Naive thymus-derived CD4-positive, alpha-beta T cell (primary cell): ENCODE measurements around the gene RHOBTB3. TPM values are rescaled to one million over a fixed set of nuclear protein-coding genes. Genes with fewer than 3 reads are reported as not detected.

Experiments used
- ATAC-seq: fragments of 150-1000 bp; cut with Tn5 transposase; 2 replicates; pipeline ENCODE4 v1.10.0; 2021; ENCODE audit warnings: mild to moderate bottlenecking, moderate library complexity
- CTCF ChIA-PET: fragments of 350-600 bp; sonication (Branson Sonifier 250); formaldehyde crosslinking; loops from one replicate; lab custom pipeline; 2021; ENCODE audit warnings: antibody characterized with exemption; lab: Charles Lee
- POLR2A ChIA-PET: fragments of 350-600 bp; sonication (Branson Sonifier 250); formaldehyde crosslinking; loops from one replicate; lab custom pipeline; 2021; ENCODE audit warnings: antibody characterized with exemption, inconsistent platforms; lab: Charles Lee
- DNase-seq, 9 donors: peaks; one replicate each; pipeline versions ENCODE4 v3.0.0 to v3.0.0-alpha.2; 2020 to 2022; ENCODE audit warnings: mixed read lengths in 1 of 9
- H3K27ac ChIP-seq: one replicate; pipeline ENCODE4 v1.7.0; 2013; ENCODE audit warnings: mild to moderate bottlenecking, low read depth, low read length, moderate library complexity
- H3K27me3 ChIP-seq, 2 donors: one replicate each; pipeline ENCODE4 v1.7.0; 2013; ENCODE audit warnings: low read length in 2 of 2, mild to moderate bottlenecking in 2 of 2, moderate library complexity in 2 of 2; ENCODE audit not compliant: control insufficient read depth in 2 of 2, insufficient read depth in 2 of 2
- H3K36me3 ChIP-seq, 3 experiments: 1 replicate in 2 of 3; 2 replicates in 1 of 3; pipeline ENCODE4 v1.7.0; 2013; ENCODE audit warnings: low read length in 3 of 3, mild to moderate bottlenecking in 3 of 3, moderate library complexity in 1 of 3; ENCODE audit not compliant: insufficient read depth in 3 of 3, control insufficient read depth in 2 of 3
- H3K4me1 ChIP-seq, 2 donors: one replicate each; pipeline ENCODE4 v1.7.0; 2013; ENCODE audit warnings: low read length in 2 of 2, mild to moderate bottlenecking in 2 of 2, moderate library complexity in 1 of 2; ENCODE audit not compliant: control insufficient read depth in 2 of 2, insufficient read depth in 2 of 2
- H3K4me3 ChIP-seq: 2 replicates; pipeline ENCODE4 v1.7.0; 2013; ENCODE audit warnings: mild to moderate bottlenecking, low read length
- H3K9me3 ChIP-seq, 3 experiments: 1 replicate in 2 of 3; 2 replicates in 1 of 3; pipeline ENCODE4 v1.7.0; 2013; ENCODE audit warnings: low read length in 3 of 3; ENCODE audit not compliant: control insufficient read depth in 2 of 3
- H3K27ac Mint-ChIP-seq, 9 donors: one replicate each; pipeline ENCODE4 v1.8.0; 2020 to 2022; ENCODE audit warnings: mixed read lengths in 9 of 9, mild to moderate bottlenecking in 8 of 9, moderate library complexity in 5 of 9, inconsistent platforms in 2 of 9
- H3K27me3 Mint-ChIP-seq, 5 donors: one replicate each; pipeline ENCODE4 v1.8.0; 2021 to 2022; ENCODE audit warnings: mixed read lengths in 5 of 5, mild to moderate bottlenecking in 1 of 5
- H3K36me3 Mint-ChIP-seq, 5 donors: one replicate each; pipeline ENCODE4 v1.8.0; 2020 to 2022; ENCODE audit warnings: mixed read lengths in 5 of 5, mild to moderate bottlenecking in 3 of 5, inconsistent platforms in 1 of 5
- H3K4me1 Mint-ChIP-seq, 7 donors: one replicate each; pipeline ENCODE4 v1.8.0; 2020 to 2022; ENCODE audit warnings: mixed read lengths in 7 of 7, mild to moderate bottlenecking in 3 of 7, inconsistent platforms in 1 of 7
- H3K4me3 Mint-ChIP-seq, 10 donors: one replicate each; pipeline ENCODE4 v1.8.0; 2020 to 2022; ENCODE audit warnings: mild to moderate bottlenecking in 10 of 10, mixed read lengths in 10 of 10, moderate library complexity in 6 of 10, inconsistent platforms in 2 of 10
- H3K9me3 Mint-ChIP-seq, 11 donors: one replicate each; pipeline ENCODE4 v1.8.0; 2020 to 2022; ENCODE audit warnings: mixed read lengths in 11 of 11, mild to moderate bottlenecking in 4 of 11, inconsistent platforms in 1 of 11, moderate library complexity in 1 of 11
- intact Hi-C, 2 donors: fragments of 100-400 bp; cut with micrococcal nuclease; formaldehyde crosslinking; loops; one replicate each; pipeline ENCODE4 v1.15.1; 2023
- polyA plus RNA-seq, 2 donors: library from polyadenylated mRNA; unstranded; fragments of 300-500 nt; fragmentation: Illumina TruSeq; gene quantifications; one replicate each; pipeline ENCODE4 v1.2.3, GENCODE V29; 2021
- total RNA-seq, 6 experiments: library from RNA in 5 of 6; stranded (reverse) in 5 of 6; gene quantifications; 1 replicate in 5 of 6; 2 replicates in 1 of 6; pipeline ENCODE4 v1.2.3 and lab custom pipeline; 2021 to 2026

RHOBTB3 gene, protein sequence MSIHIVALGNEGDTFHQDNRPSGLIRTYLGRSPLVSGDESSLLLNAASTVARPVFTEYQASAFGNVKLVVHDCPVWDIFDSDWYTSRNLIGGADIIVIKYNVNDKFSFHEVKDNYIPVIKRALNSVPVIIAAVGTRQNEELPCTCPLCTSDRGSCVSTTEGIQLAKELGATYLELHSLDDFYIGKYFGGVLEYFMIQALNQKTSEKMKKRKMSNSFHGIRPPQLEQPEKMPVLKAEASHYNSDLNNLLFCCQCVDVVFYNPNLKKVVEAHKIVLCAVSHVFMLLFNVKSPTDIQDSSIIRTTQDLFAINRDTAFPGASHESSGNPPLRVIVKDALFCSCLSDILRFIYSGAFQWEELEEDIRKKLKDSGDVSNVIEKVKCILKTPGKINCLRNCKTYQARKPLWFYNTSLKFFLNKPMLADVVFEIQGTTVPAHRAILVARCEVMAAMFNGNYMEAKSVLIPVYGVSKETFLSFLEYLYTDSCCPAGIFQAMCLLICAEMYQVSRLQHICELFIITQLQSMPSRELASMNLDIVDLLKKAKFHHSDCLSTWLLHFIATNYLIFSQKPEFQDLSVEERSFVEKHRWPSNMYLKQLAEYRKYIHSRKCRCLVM
- total RNA-seq (1 to 10 TPM in 4 of 5 experiments, under 1 TPM in 1; 0.24 to 9.6 (median 1.6) TPM), polyA plus RNA-seq (1 to 10 TPM; 4.6 to 7.7 TPM), total RNA-seq (lab: John Stamatoyannopoulos, UW) (1.9 reads per million, percentile 8 among the genes with 10 or more reads in this experiment)

DNA sequence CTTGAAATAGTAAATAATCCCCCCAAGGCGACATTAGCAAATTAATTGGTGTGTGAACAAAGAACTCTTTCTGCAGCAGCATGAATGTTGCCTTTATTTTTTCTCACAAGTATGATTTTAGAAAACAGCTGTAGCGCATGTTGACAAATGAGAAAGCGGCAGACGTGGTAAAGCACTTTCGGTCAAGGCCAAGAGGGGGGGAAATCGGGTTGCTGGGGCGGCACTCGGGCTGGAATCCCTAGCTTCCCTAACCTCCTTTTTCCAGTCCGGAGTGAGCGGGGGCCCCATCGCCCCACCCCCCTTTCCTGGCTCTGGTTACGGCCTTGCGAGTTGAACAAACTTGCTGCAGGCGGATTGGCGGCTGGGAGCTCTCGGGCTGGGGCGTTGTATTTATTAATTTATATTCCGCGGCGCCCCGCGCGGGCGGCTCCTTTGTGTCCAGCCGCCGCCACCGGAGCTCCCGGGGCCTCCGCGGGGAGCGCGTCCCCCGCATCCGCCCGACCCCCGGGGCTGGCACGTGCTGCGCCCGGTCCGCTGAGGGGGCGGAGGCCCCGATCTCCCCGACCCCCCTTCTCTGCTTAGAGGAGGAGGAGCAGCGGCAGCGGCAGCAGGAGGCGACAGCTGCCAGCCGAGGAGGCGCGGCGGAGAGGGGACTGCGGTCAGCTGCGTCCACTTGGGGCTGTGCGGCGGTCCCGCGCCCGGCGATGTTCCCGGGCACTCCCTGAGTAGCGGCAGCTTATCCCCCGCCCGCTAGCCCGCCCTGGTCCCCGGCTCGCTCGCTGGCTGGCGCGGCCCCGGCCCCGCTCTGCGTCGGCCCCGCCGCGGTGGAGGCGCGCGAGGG, at the start of gene RHOBTB3:
RHOBTB3 (plus strand) TSS at position 607 of the 841 bp plus-strand sequence. CDS start 347 bp downstream, outside the sequence.
- Histone ChIP-seq H3K27me3 (peaks cover 4 to 6% of the 10 kb centered on the region in 2 donors), H3K9me3 (no peaks in the 10 kb centered on the region), H3K4me3 (peak within 1 kb of the TSS; percentile 64), H3K4me1 (peaks cover 0 to 20% of the 10 kb centered on the region in 2 donors), H3K27ac (peak within 1 kb of the TSS; percentile 9), H3K36me3 (no peaks in the 10 kb centered on the region)
- H3K27ac Mint-ChIP-seq: peak within 1 kb of the TSS in 8 of 9 donors; percentile 30 to 88 (median 62)
- H3K36me3 Mint-ChIP-seq: no peaks in the 10 kb centered on the region
- H3K4me3 Mint-ChIP-seq: peak within 1 kb of the TSS; percentile 83 to 94 (median 88)
- intact Hi-C loops: loop anchor here (2.0 to 5.0 kb wide), 6 partner anchors 30 to 176 kb away; partner anchors contain the start of genes ARSK (in 1 of the 2), RFESD (in 1 of the 2) and SKIC3 (in 1 of the 2)
- ATAC-seq (peak; percentile 77), DNase-seq (peak; percentile 20 to 58 (median 41))
- no peaks in the 10 kb centered on the region for H3K9me3 Mint-ChIP-seq
- peaks cover 6 to 79% (median 13%) of the 10 kb centered on the region in 5 donors for H3K27me3 Mint-ChIP-seq
- POLR2A ChIA-PET: interaction anchor here (0.7 kb wide), 1 partner anchor 109 kb away, joined by 3 read pairs; no protein-coding TSS in a partner anchor
- peaks cover 32 to 88% (median 63%) of the 10 kb centered on the region in 7 donors for H3K4me1 Mint-ChIP-seq
- CTCF ChIA-PET: interaction anchor here (0.6 to 1.0 kb wide), 2 partner anchors 50 to 89 kb away, joined by 3 read pairs; no protein-coding TSS in a partner anchor

DNA sequence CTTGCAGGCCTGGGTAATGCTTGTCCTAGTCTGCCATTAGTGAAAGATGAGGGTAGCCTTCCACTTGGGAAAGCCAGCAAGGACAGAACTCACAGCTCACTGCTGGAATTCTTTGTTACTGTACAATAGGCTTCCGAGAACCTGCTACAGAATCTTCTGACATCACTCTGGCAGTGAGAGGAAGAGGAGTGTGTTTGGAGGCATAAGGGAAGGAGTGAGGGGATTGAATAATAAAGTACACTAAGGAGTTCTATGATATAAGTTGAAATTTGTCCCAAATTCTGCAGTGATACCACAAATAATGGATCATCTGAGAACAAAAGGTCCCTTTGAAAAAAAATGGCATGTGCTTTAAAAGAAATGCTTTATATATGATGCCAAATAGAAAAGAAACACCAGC, 48.2 kb upstream of the RHOBTB3 start, which contains the start of gene SPATA9:
SPATA9 (minus strand) TSS at position 101 of the 400 bp plus-strand sequence. CDS start 137 bp downstream, outside the sequence.
- Mint-ChIP-seq H3K27me3 (peaks cover 0 to 43% (median 5%) of the 10 kb centered on the region in 5 donors), H3K9me3 (peaks cover 0 to 6% (median 0%) of the 10 kb centered on the region in 11 donors), H3K36me3 (peaks cover 0 to 7% (median 0%) of the 10 kb centered on the region in 5 donors), H3K27ac (no peak within 1 kb of the TSS), H3K4me1 (no peaks in the 10 kb centered on the region), H3K4me3 (no peak within 1 kb of the TSS)
- Histone ChIP-seq H3K27me3 (no peaks in the 10 kb centered on the region), H3K36me3 (no peaks in the 10 kb centered on the region), H3K4me1 (no peaks in the 10 kb centered on the region), H3K4me3 (no peak within 1 kb of the TSS), H3K27ac (no peak within 1 kb of the TSS), H3K9me3 (no peaks in the 10 kb centered on the region)
- DNase-seq: no peak
- intact Hi-C loops: no loop called here
- CTCF ChIA-PET: no interaction called here
- no peak for ATAC-seq
- POLR2A ChIA-PET: no interaction called here

DNA sequence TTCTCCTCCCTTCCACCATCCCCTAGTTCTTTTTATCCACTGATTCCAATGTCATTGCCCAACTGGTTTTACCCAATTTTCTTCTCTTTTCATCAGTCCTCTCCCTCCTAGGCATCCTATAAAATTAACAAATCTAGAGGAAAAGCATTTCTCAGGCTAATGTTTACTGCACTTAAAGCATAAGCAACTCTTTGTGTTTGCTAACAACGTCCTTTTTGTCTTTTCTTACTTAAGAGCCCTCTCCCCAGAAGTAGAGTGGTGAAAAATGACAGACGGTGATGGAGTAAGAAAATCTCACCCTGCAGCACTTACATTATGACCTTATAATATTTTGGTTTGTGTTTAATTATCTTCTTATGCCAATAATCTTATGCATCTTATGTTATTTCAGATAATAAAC, 46.8 kb upstream of the RHOBTB3 start:
- Mint-ChIP-seq H3K36me3 (peaks cover 0 to 7% (median 0%) of the 10 kb centered on the region in 5 donors), H3K27me3 (peaks cover 0 to 43% (median 5%) of the 10 kb centered on the region in 5 donors), H3K27ac (no peak overlapping the region), H3K9me3 (peaks cover 0 to 6% (median 0%) of the 10 kb centered on the region in 11 donors), H3K4me3 (no peak overlapping the region), H3K4me1 (no peaks in the 10 kb centered on the region)
- Histone ChIP-seq H3K27ac (no peak overlapping the region), H3K4me3 (no peak overlapping the region), H3K9me3 (no peaks in the 10 kb centered on the region), H3K27me3 (no peaks in the 10 kb centered on the region), H3K36me3 (no peaks in the 10 kb centered on the region), H3K4me1 (no peaks in the 10 kb centered on the region)
- intact Hi-C loops: no loop called here
- no peak for DNase-seq
- ChIA-PET POLR2A (no interaction called here), CTCF (no interaction called here)
- ATAC-seq: no peak

DNA sequence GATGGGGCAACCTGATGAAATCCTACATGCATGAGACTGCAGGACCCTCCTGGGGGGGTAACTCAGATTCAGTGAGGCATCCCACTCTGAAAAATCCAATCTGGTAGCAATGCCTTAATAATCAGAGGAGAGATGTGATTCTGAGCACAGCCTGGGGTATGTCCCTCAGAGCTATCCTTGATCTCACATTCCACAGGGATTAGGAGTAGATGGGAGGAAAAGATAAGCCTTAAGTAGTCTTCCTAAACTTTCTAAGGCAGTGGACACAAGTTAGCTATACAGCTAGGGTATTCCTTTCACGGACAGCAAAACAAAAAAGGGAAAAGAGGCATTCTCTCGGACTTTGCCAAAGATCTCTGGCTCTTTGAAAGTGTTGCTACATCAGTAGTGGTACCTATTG, 44.5 kb upstream of the RHOBTB3 start:
- Mint-ChIP-seq H3K4me3 (no peak overlapping the region), H3K9me3 (peaks cover 0 to 1% (median 0%) of the 10 kb centered on the region in 11 donors), H3K27ac (no peak overlapping the region), H3K36me3 (peaks cover 0 to 4% (median 0%) of the 10 kb centered on the region in 5 donors), H3K4me1 (no peaks in the 10 kb centered on the region), H3K27me3 (peaks cover 0 to 40% (median 5%) of the 10 kb centered on the region in 5 donors)
- intact Hi-C loops: no loop called here
- CTCF ChIA-PET: no interaction called here
- H3K27ac ChIP-seq: no peak overlapping the region
- DNase-seq: no peak
- no peaks in the 10 kb centered on the region for H3K4me1 ChIP-seq
- no peak overlapping the region for H3K4me3 ChIP-seq
- H3K27me3 ChIP-seq: no peaks in the 10 kb centered on the region
- no peak for ATAC-seq
- POLR2A ChIA-PET: no interaction called here
- no peaks in the 10 kb centered on the region for H3K36me3 ChIP-seq
- no peaks in the 10 kb centered on the region for H3K9me3 ChIP-seq

DNA sequence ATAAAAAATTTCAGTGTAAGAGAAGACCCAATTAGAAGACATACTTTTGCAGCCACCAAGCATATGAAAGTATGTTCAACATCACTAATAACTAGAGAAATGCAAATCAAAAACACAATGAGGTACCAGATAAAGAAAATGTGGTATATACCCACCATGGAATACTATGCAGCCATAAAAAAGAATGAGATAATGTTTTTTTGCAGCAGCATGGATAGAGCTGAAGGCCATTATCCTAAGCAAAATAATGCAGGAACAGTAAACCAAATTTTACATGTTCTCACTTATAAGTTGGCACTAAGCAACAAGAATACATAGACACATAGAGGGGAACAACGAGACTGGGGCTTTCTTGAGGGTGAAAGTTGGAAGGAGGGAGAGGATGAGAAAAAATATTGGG, 41.5 kb upstream of the RHOBTB3 start:
- no peak for DNase-seq
- Mint-ChIP-seq H3K27me3 (peaks cover 0 to 40% (median 0%) of the 10 kb centered on the region in 5 donors), H3K4me1 (no peaks in the 10 kb centered on the region), H3K36me3 (peaks cover 0 to 4% (median 0%) of the 10 kb centered on the region in 5 donors), H3K27ac (no peak overlapping the region), H3K9me3 (peaks cover 0 to 1% (median 0%) of the 10 kb centered on the region in 11 donors), H3K4me3 (no peak overlapping the region)
- no peak for ATAC-seq
- no peaks in the 10 kb centered on the region for H3K36me3 ChIP-seq
- H3K27ac ChIP-seq: no peak overlapping the region
- CTCF ChIA-PET: no interaction called here
- H3K4me3 ChIP-seq: no peak overlapping the region
- H3K9me3 ChIP-seq: no peaks in the 10 kb centered on the region
- intact Hi-C loops: no loop called here
- no peaks in the 10 kb centered on the region for H3K27me3 ChIP-seq
- POLR2A ChIA-PET: no interaction called here
- H3K4me1 ChIP-seq: no peaks in the 10 kb centered on the region

DNA sequence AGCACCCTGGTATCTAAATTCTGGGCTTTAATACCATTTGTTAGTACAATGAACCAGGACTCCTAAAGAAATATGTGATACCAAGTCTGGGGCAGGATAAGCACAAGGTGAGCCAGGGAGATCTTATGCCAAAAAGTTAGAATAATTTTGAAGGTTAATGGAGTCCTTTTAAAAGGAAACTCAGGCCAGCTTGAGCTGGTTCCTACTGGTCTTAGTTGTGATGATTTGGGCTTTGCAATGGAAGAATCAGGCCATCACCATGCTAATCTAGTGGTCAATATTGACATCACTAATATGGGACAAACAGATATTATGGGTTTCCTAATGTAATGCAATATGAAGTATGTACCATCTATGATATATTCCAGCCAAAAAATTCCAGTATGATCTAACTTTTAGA, 40.8 kb upstream of the RHOBTB3 start:
- Histone ChIP-seq H3K9me3 (no peaks in the 10 kb centered on the region), H3K27ac (no peak overlapping the region), H3K4me1 (no peaks in the 10 kb centered on the region), H3K27me3 (no peaks in the 10 kb centered on the region), H3K36me3 (no peaks in the 10 kb centered on the region), H3K4me3 (no peak overlapping the region)
- intact Hi-C loops: no loop called here
- CTCF ChIA-PET: no interaction called here
- DNase-seq (no peak), ATAC-seq (no peak)
- Mint-ChIP-seq H3K9me3 (peaks cover 0 to 1% (median 0%) of the 10 kb centered on the region in 11 donors), H3K27me3 (peaks cover 0 to 37% (median 0%) of the 10 kb centered on the region in 5 donors), H3K27ac (no peak overlapping the region), H3K36me3 (peaks cover 0 to 4% (median 0%) of the 10 kb centered on the region in 5 donors), H3K4me3 (no peak overlapping the region), H3K4me1 (no peaks in the 10 kb centered on the region)
- POLR2A ChIA-PET: no interaction called here
